SK-N-MC (cell line): Measurements from ENCODE around the gene TTC28.
"Not testable (repeated sequence)": the region's sequence is repeated elsewhere in the genome, so short reads cannot be mapped to it uniquely, and the experiment has no call there.

Experiments
- EZH2 ChIP-seq: fragments of 200-600 bp; sonication (generic); IDR thresholded peaks from one replicate; pipeline ENCODE4 v1.6.1; 2017; ENCODE audit warnings: antibody characterized with exemption
- POLR2AphosphoS5 ChIP-seq: IDR thresholded peaks from 2 replicates; pipeline ENCODE4 v1.6.1; 2012; ENCODE audit warnings: mild to moderate bottlenecking, low read depth, low read length, borderline replicate concordance

DNA sequence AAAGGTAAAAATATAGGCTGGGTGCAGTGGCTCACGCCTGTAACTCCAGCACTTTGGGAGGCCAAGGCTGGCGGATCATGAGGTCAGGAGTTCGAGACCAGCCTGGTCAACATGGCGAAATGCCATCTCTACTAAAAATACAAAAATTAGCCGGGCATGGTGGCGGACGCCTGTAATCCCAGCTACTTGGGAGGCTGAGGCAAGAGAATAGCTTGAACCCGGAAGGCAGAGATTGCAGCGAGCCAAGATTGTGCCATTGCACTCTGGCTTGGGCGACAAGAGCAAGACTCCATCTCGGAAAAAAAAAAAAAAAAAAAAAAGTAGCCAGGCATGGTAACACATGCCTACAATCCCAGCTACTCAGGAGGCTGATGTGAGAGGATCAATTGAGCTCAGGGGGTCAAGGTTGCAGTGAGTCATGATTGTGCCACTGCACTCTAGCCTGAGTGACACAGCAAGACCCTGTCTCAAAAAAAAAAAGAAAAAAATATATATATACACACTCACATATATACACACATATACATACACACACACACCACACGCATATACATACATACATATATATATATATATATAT lies 112.6 kb downstream of the TTC28 start:
- not testable (repeated sequence) for TF ChIP-seq POLR2AphosphoS5, EZH2
